Lung (tissue), 12 donors: ENCODE measurements around the gene ALDH16A1. TPM values are rescaled to one million over a fixed set of nuclear protein-coding genes. Genes with fewer than 3 reads are reported as not detected.

Experiments used
- ATAC-seq: fragments of 200-7000 bp; cut with Tn5 transposase; one replicate; pipeline ENCODE4 v1.9.1; 2020; ENCODE audit warnings: moderate number of reproducible peaks; ENCODE audit not compliant: insufficient read depth, low FRiP score
- DNase-seq, 3 donors: peaks; one replicate each; pipeline ENCODE4 v3.0.0-alpha.2; 2013 to 2017
- H3K27ac ChIP-seq, 2 donors: one replicate each; pipeline ENCODE4 v1.5.1; 2013; ENCODE audit warnings: mild to moderate bottlenecking in 2 of 2, moderate library complexity in 2 of 2, control low read depth in 1 of 2, inconsistent platforms in 1 of 2, low read depth in 1 of 2, low read length in 1 of 2
- H3K27me3 ChIP-seq, 3 donors: one replicate each; pipeline ENCODE4 v1.5.1; 2013; ENCODE audit warnings: low read length in 2 of 3; ENCODE audit not compliant: control insufficient read depth in 3 of 3, insufficient read depth in 3 of 3
- H3K36me3 ChIP-seq, 4 donors: one replicate each; pipeline ENCODE4 v1.5.1; 2013; ENCODE audit warnings: low read length in 4 of 4, mild to moderate bottlenecking in 1 of 4, moderate library complexity in 1 of 4; ENCODE audit not compliant: control insufficient read depth in 4 of 4, insufficient read depth in 4 of 4
- H3K4me1 ChIP-seq, 5 donors: one replicate each; pipeline ENCODE4 v1.5.1; 2013; ENCODE audit warnings: low read length in 5 of 5, mild to moderate bottlenecking in 2 of 5, moderate library complexity in 1 of 5; ENCODE audit not compliant: control insufficient read depth in 5 of 5, insufficient read depth in 5 of 5
- H3K4me3 ChIP-seq: one replicate; pipeline ENCODE4 v1.5.1; 2013; ENCODE audit warnings: mild to moderate bottlenecking, control low read depth, moderate library complexity
- H3K9ac ChIP-seq, 2 donors: one replicate each; pipeline ENCODE4 v1.5.1; 2013; ENCODE audit warnings: low read length in 2 of 2, control low read depth in 1 of 2; ENCODE audit not compliant: insufficient read depth in 1 of 2
- H3K9me3 ChIP-seq, 4 donors: one replicate each; pipeline ENCODE4 v1.5.1; 2013; ENCODE audit warnings: low read length in 3 of 4, mild to moderate bottlenecking in 1 of 4, moderate library complexity in 1 of 4; ENCODE audit not compliant: control insufficient read depth in 4 of 4, insufficient read depth in 3 of 4
- WGBS, 2 donors: extraction: QIAGEN DNeasy Blood & Tissue Kit; methylation state at CpG; one replicate each; pipeline ENCODE4 v1.1.7; 2013; 5-methylcytosine and 5-hydroxymethylcytosine counted together
- polyA plus RNA-seq, 2 donors: library from polyadenylated mRNA; stranded (reverse); fragments of 200-250 nt; gene quantifications; one replicate each; pipeline ENCODE4 v1.2.1, GENCODE V29; 2013
- total RNA-seq, 2 donors: library from RNA; depleted of rRNA in 1 of 2; stranded (reverse); fragments of >200 nt in 1 of 2; gene quantifications; one replicate each; pipeline ENCODE4 v1.2.1, GENCODE V29; 2014 to 2021
- TF ChIP-seq, protein P1 (sequence below): IDR thresholded peaks from 2 replicates; pipeline ENCODE4 v1.5.1; 2012; ENCODE audit warnings: mild to moderate bottlenecking; ENCODE audit errors: control extremely low read depth, extremely low read depth
- donor health status: control.
- donor health status: control.
- donor health status: Bipolar disorder and iron deficiency.
- donor health status: healthy.
- donor health status: DM: yes; HTN: yes; CAD: no.

Gene ALDH16A1
- total and polyA plus RNA-seq, 4 donors, result 21.1 to 53.3 (median 37.4) TPM

DNA sequence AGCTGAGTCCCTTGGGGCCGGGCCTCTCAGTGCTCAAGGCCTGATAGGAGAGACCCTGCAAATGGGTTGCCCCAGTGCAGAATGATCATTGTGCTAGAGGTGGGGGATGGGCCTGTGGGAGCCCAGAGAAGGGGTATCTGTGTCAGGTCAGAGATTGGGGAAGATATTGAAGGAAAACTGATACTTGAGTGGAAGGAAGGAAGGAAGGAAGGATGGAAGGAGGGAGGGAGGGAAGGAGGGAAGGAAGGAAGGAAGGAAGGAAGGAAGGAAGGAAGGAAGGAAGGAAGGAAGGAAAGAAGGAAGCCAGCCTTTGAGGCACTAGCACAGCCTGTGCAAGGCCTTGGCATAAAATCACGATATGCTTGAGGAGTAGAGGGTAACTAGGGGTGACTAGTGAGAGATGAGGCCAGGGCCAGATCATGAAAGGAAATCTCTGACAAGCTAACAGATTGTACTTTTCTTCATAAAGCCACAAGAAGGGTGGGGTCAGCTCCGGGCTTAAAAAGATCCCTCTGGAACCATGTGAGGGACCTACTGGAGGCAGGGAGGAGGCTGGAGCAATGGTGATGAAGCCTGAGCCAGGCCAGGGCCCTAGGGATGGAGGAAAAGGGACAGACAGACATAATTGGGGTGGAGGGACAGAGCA, 41.2 kb upstream of the ALDH16A1 start:
- peaks cover 0 to 1% (median 0%) of the 10 kb centered on the region in 3 donors for H3K27me3 ChIP-seq
- H3K9ac ChIP-seq, result no peak overlapping the region
- WGBS, 2 donors, result 78 to 85% methylated on average over 3 of the region's 3 CpGs
- H3K9me3 ChIP-seq, result no peaks in the 10 kb centered on the region
- no peaks in the 10 kb centered on the region for H3K36me3 ChIP-seq
- no peak overlapping the region for H3K4me3 ChIP-seq
- TF ChIP-seq, protein P1, sequence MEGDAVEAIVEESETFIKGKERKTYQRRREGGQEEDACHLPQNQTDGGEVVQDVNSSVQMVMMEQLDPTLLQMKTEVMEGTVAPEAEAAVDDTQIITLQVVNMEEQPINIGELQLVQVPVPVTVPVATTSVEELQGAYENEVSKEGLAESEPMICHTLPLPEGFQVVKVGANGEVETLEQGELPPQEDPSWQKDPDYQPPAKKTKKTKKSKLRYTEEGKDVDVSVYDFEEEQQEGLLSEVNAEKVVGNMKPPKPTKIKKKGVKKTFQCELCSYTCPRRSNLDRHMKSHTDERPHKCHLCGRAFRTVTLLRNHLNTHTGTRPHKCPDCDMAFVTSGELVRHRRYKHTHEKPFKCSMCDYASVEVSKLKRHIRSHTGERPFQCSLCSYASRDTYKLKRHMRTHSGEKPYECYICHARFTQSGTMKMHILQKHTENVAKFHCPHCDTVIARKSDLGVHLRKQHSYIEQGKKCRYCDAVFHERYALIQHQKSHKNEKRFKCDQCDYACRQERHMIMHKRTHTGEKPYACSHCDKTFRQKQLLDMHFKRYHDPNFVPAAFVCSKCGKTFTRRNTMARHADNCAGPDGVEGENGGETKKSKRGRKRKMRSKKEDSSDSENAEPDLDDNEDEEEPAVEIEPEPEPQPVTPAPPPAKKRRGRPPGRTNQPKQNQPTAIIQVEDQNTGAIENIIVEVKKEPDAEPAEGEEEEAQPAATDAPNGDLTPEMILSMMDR, result no peak
- H3K4me1 ChIP-seq, result peaks cover 0 to 8% (median 0%) of the 10 kb centered on the region in 5 donors
- no peak for ATAC-seq
- no peak for DNase-seq
- no peak overlapping the region for H3K27ac ChIP-seq

GRCh38 chr19:49413348-49413747, 39.7 kb upstream of the ALDH16A1 start:
- Histone ChIP-seq H3K4me1 (peaks cover 0 to 8% (median 0%) of the 10 kb centered on the region in 5 donors), H3K4me3 (no peak overlapping the region), H3K27me3 (peaks cover 0 to 8% (median 7%) of the 10 kb centered on the region in 3 donors), H3K27ac (no peak overlapping the region), H3K9me3 (no peaks in the 10 kb centered on the region), H3K36me3 (no peaks in the 10 kb centered on the region), H3K9ac (no peak overlapping the region)
- 60 to 70% methylated on average over 9 of the region's 9 CpGs for WGBS, 2 donors
- TF ChIP-seq, protein P1, result no peak
- no peak for ATAC-seq
- DNase-seq, result peak; percentile 86 to 90 (median 87)

- 64 to 78% methylated on average over 3 of the region's 3 CpGs for WGBS, 2 donors
- H3K4me1 ChIP-seq, result peaks cover 0 to 8% (median 0%) of the 10 kb centered on the region in 5 donors
- no peaks in the 10 kb centered on the region for H3K36me3 ChIP-seq
- DNase-seq (no peak), ATAC-seq (no peak)
- no peaks in the 10 kb centered on the region for H3K9me3 ChIP-seq
- no peak overlapping the region for H3K27ac ChIP-seq
- no peak overlapping the region for H3K9ac ChIP-seq
- peaks cover 0 to 16% (median 11%) of the 10 kb centered on the region in 3 donors for H3K27me3 ChIP-seq
- TF ChIP-seq, protein P1, result no peak
- no peak overlapping the region for H3K4me3 ChIP-seq
Measured at GRCh38 chr19:49414256-49414655, 38.8 kb upstream of the ALDH16A1 start.
